Skeletal muscle tissue (tissue), 4 donors: ENCODE measurements around the gene GPM6B. TPM values are rescaled to one million over a fixed set of nuclear protein-coding genes. Genes with fewer than 3 reads are reported as not detected.

Experiments
- H3K27ac ChIP-seq: one replicate; pipeline ENCODE4 v1.7.0; 2013; ENCODE audit warnings: mild to moderate bottlenecking, low read depth, low read length, inconsistent platforms
- H3K27me3 ChIP-seq, 3 donors: one replicate each; pipeline ENCODE4 v1.7.0; 2013; ENCODE audit warnings: low read length in 3 of 3; ENCODE audit not compliant: control insufficient read depth in 3 of 3, insufficient read depth in 3 of 3
- H3K36me3 ChIP-seq, 3 donors: one replicate each; pipeline ENCODE4 v1.7.0; 2013; ENCODE audit warnings: low read length in 3 of 3; ENCODE audit not compliant: control insufficient read depth in 3 of 3, insufficient read depth in 3 of 3
- H3K4me1 ChIP-seq, 3 donors: one replicate each; pipeline ENCODE4 v1.7.0; 2013; ENCODE audit warnings: low read length in 3 of 3, mild to moderate bottlenecking in 3 of 3; ENCODE audit not compliant: control insufficient read depth in 3 of 3, insufficient read depth in 3 of 3
- H3K4me3 ChIP-seq, 3 donors: one replicate each; pipeline ENCODE4 v1.7.0; 2013; ENCODE audit warnings: low read length in 3 of 3
- H3K9ac ChIP-seq, 3 donors: one replicate each; pipeline ENCODE4 v1.7.0; 2013; ENCODE audit warnings: low read length in 3 of 3, mild to moderate bottlenecking in 3 of 3, moderate library complexity in 2 of 3, low read depth in 1 of 3
- H3K9me3 ChIP-seq, 3 donors: one replicate each; pipeline ENCODE4 v1.7.0; 2013; ENCODE audit warnings: low read length in 3 of 3; ENCODE audit not compliant: control insufficient read depth in 3 of 3
- total RNA-seq: library from RNA; depleted of rRNA; stranded (reverse); fragments of >200 nt; gene quantifications from one replicate; pipeline ENCODE4 v1.2.3, GENCODE V29; 2014
- donor health status: Osteomylitis.

GPM6B gene
- total RNA-seq, 1 donor from 2014 or later: 18.8 TPM

DNA sequence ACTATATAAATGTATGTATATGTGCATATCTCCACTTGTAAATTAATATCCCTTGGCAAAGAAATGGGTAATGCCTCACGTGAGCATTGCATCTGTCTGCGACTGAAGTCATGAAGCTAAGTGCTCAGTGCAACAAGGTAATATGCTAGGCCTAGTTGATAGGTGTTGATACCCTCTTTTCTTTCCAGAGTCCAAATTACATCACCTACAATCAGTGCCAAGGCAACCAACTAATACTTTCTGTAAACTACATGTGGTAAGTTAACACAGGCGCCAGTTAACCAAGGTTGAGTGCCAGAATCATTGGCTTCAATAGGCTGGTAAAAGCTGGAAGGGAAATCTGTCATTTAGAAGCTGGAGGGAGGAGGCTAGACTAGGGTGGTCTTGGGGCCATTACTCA is 41.1 kb downstream of the GPM6B start:
- peaks cover 0 to 9% (median 7%) of the 10 kb centered on the region in 3 donors for H3K36me3 ChIP-seq
- peaks cover 0 to 6% (median 0%) of the 10 kb centered on the region in 3 donors for H3K27me3 ChIP-seq
- H3K4me1 ChIP-seq: no peaks in the 10 kb centered on the region
- H3K9ac ChIP-seq: no peak overlapping the region
- no peak overlapping the region for H3K27ac ChIP-seq
- H3K4me3 ChIP-seq: no peak overlapping the region
- no peaks in the 10 kb centered on the region for H3K9me3 ChIP-seq

- peaks cover 6 to 10% (median 9%) of the 10 kb centered on the region in 3 donors for H3K36me3 ChIP-seq
Observed at GRCh38 chrX:13774696-13775095, 42.2 kb downstream of the GPM6B start.

GRCh38 chrX:13770013-13770535 is 46.8 kb downstream of the GPM6B start:
- Histone ChIP-seq H3K4me3 (no peak overlapping the region), H3K4me1 (no peaks in the 10 kb centered on the region), H3K36me3 (peaks cover 11 to 21% (median 14%) of the 10 kb centered on the region in 3 donors), H3K9ac (no peak overlapping the region), H3K27me3 (peaks cover 0 to 8% (median 0%) of the 10 kb centered on the region in 3 donors), H3K9me3 (no peaks in the 10 kb centered on the region), H3K27ac (no peak overlapping the region)

More at GRCh38 chrX:13774696-13775095, 42.2 kb downstream of the GPM6B start:
- no peak overlapping the region for H3K4me3 ChIP-seq
- peaks cover 0 to 1% (median 0%) of the 10 kb centered on the region in 3 donors for H3K27me3 ChIP-seq
- H3K27ac ChIP-seq: no peak overlapping the region
- H3K9me3 ChIP-seq: no peaks in the 10 kb centered on the region
- H3K9ac ChIP-seq: no peak overlapping the region
- H3K4me1 ChIP-seq: no peaks in the 10 kb centered on the region

- Histone ChIP-seq H3K4me1 (no peaks in the 10 kb centered on the region), H3K36me3 (peaks cover 8 to 21% (median 12%) of the 10 kb centered on the region in 3 donors), H3K9ac (no peak overlapping the region), H3K4me3 (no peak overlapping the region), H3K27me3 (peaks cover 0 to 8% (median 0%) of the 10 kb centered on the region in 3 donors), H3K27ac (no peak overlapping the region), H3K9me3 (no peaks in the 10 kb centered on the region)
Observed at GRCh38 chrX:13768939-13769338, 48.0 kb downstream of the GPM6B start.

- Histone ChIP-seq H3K9me3 (no peaks in the 10 kb centered on the region), H3K4me3 (no peak overlapping the region), H3K27me3 (peaks cover 0 to 8% (median 0%) of the 10 kb centered on the region in 3 donors), H3K4me1 (no peaks in the 10 kb centered on the region), H3K9ac (no peak overlapping the region), H3K36me3 (peaks cover 11 to 38% (median 19%) of the 10 kb centered on the region in 3 donors), H3K27ac (peak overlapping the region; percentile 25)
Observed at GRCh38 chrX:13764765-13765164, 52.1 kb downstream of the GPM6B start.

DNA sequence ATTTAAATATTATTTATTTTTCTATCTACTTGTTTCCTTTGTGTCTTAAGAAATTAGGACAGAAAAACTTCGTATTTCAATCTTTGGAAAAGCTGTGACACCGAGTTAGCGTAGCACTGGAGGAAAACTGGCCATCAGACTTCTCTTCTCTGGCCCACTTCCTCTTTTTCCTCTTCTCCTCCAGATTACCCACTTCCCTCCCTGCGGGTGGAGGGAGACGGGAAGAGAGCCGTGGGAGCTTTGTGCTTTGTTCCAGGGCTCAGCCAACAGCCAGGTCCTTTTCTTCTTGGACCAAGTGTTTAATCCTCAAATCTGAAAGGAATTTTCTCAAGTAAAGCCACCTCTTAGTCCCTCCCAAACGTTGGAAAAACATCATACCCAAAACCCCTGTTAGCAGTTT is 52.6 kb downstream of the GPM6B start:
- H3K4me3 ChIP-seq: no peak overlapping the region
- peak overlapping the region; percentile 25 for H3K27ac ChIP-seq
- H3K9ac ChIP-seq: no peak overlapping the region
- peaks cover 14 to 39% (median 17%) of the 10 kb centered on the region in 3 donors for H3K36me3 ChIP-seq
- H3K27me3 ChIP-seq: peaks cover 0 to 8% (median 0%) of the 10 kb centered on the region in 3 donors
- no peaks in the 10 kb centered on the region for H3K4me1 ChIP-seq
- H3K9me3 ChIP-seq: no peaks in the 10 kb centered on the region

DNA sequence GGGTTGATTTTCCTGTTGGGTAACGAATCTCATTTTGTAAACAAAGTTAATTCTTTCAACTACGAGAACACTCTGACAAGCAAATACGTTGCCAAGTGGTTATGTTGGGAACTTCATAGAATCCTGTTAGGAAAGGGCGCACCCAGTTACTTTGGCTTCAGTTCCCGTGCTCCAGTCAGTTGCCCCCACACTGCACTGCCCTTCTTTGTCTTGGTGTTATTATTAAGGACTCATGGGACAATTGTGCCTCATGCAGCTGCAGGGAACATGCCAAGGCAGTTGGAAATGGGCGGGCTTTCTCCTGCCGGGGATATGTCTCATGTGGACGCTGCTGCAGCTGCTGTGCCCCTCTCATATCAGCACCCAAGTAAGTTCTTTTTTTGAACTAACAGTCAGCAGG is 53.4 kb downstream of the GPM6B start:
- no peaks in the 10 kb centered on the region for H3K4me1 ChIP-seq
- H3K27me3 ChIP-seq: peaks cover 0 to 12% (median 0%) of the 10 kb centered on the region in 3 donors
- H3K9ac ChIP-seq: no peak overlapping the region
- peak overlapping the region; percentile 25 for H3K27ac ChIP-seq
- H3K9me3 ChIP-seq: no peaks in the 10 kb centered on the region
- no peak overlapping the region for H3K4me3 ChIP-seq
- H3K36me3 ChIP-seq: peaks cover 16 to 39% (median 18%) of the 10 kb centered on the region in 3 donors

- no peaks in the 10 kb centered on the region for H3K9me3 ChIP-seq
- H3K4me3 ChIP-seq: no peak overlapping the region
- no peak overlapping the region for H3K27ac ChIP-seq
- no peak overlapping the region for H3K9ac ChIP-seq
- H3K27me3 ChIP-seq: peaks cover 0 to 12% (median 0%) of the 10 kb centered on the region in 3 donors
- no peaks in the 10 kb centered on the region for H3K4me1 ChIP-seq
- peaks cover 17 to 55% (median 21%) of the 10 kb centered on the region in 3 donors for H3K36me3 ChIP-seq
Observed at GRCh38 chrX:13761606-13762414, 55.1 kb downstream of the GPM6B start.

GRCh38 chrX:13760426-13760825 is 56.5 kb downstream of the GPM6B start:
- Histone ChIP-seq H3K9ac (no peak overlapping the region), H3K27me3 (peaks cover 0 to 4% (median 0%) of the 10 kb centered on the region in 3 donors), H3K4me3 (no peak overlapping the region), H3K4me1 (no peaks in the 10 kb centered on the region), H3K36me3 (peaks cover 15 to 50% (median 18%) of the 10 kb centered on the region in 3 donors), H3K9me3 (no peaks in the 10 kb centered on the region), H3K27ac (no peak overlapping the region)

DNA sequence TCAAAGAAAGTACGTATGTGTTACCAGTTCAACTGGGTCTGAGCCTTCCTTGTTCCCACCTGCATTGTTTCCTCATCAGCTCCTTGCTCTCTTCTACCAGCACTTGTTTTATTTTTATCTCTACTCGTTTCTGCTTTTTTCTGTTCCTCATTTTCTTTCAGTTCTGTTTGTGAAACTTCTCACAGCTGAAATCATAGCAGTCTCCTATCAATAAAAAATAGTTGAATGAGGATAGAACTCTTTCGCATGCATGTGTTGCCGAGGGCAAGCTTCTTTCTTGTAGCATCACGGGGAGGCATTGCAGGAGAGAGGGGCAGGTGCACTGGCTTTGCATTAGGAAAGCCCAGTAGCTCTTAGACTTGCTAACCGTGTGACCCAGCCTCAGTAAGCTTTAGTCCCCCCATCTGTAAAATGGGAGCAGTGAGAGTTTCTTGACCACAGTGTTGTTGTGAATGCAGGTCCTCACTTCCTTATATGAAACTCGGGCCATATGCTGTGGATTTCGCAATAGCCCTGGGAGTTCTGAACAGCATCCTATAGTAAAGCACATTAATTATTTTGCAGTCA is 57.7 kb downstream of the GPM6B start:
- peaks cover 15 to 50% (median 18%) of the 10 kb centered on the region in 3 donors for H3K36me3 ChIP-seq
- H3K9ac ChIP-seq: no peak overlapping the region
- no peak overlapping the region for H3K27ac ChIP-seq
- no peak overlapping the region for H3K4me3 ChIP-seq
- no peaks in the 10 kb centered on the region for H3K4me1 ChIP-seq
- H3K9me3 ChIP-seq: no peaks in the 10 kb centered on the region
- peaks cover 0 to 4% (median 0%) of the 10 kb centered on the region in 3 donors for H3K27me3 ChIP-seq
